Measurements from ENCODE around the gene CACNA1C.

DNA sequence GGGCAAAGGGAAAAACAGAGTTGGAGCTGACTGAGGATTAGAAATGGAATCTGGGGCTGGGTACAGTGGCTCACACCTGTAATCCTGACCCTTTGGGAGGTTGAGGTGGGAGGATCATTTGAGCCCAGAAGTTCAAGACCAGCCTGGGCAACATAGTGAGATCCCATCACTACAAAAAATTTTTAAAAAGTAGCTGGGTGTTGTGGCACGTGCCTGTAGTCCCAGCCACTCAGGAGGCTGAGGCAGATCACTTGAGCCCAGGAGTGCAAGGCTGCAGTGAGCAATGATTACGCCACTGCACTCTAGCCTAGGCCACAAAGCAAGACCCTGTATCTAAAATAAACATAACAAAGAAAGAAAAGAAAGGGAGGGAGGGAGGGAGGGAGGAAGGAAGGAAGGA lies 33.7 kb upstream of the CACNA1C start:
- TF ChIP-seq NFIC (IDR thresholded peaks at IDR 0.05; ENCODE audit: borderline replicate concordance) (no peak), TEAD4 (IDR thresholded peaks at IDR 0.05; ENCODE audit: borderline replicate concordance, insufficient read depth) (no peak), EP300 (IDR thresholded peaks at IDR 0.05; ENCODE audit: borderline replicate concordance in 1 of 2, low read depth in 1 of 2, low read length in 1 of 2) (no peak), MEF2A (IDR thresholded peaks at IDR 0.05; ENCODE audit: borderline replicate concordance, low read depth) (no peak), RCOR1 (IDR thresholded peaks at IDR 0.05; ENCODE audit: low read length) (no peak)
- TF ChIP-seq, protein P1, sequence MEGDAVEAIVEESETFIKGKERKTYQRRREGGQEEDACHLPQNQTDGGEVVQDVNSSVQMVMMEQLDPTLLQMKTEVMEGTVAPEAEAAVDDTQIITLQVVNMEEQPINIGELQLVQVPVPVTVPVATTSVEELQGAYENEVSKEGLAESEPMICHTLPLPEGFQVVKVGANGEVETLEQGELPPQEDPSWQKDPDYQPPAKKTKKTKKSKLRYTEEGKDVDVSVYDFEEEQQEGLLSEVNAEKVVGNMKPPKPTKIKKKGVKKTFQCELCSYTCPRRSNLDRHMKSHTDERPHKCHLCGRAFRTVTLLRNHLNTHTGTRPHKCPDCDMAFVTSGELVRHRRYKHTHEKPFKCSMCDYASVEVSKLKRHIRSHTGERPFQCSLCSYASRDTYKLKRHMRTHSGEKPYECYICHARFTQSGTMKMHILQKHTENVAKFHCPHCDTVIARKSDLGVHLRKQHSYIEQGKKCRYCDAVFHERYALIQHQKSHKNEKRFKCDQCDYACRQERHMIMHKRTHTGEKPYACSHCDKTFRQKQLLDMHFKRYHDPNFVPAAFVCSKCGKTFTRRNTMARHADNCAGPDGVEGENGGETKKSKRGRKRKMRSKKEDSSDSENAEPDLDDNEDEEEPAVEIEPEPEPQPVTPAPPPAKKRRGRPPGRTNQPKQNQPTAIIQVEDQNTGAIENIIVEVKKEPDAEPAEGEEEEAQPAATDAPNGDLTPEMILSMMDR (IDR thresholded peaks at IDR 0.05): no peak
